Activated CD8-positive, alpha-beta T cell treated with anti-CD3 and anti-CD28 coated beads for 36 hours (primary cell): ENCODE data around the gene SERPINI2. TPM values are rescaled to one million over a fixed set of nuclear protein-coding genes. Genes with fewer than 3 reads are reported as not detected.

Experiments used
- ATAC-seq: fragments of 200-7000 bp; cut with Tn5 transposase; one replicate; pipeline ENCODE4 v1.10.0; 2021; ENCODE audit warnings: mild to moderate bottlenecking, moderate library complexity
- CTCF ChIA-PET: fragments of 350-600 bp; sonication (Branson Sonifier 250); formaldehyde crosslinking; loops from one replicate; lab custom pipeline; 2021; ENCODE audit warnings: antibody characterized with exemption; lab: Charles Lee
- POLR2A ChIA-PET: fragments of 350-600 bp; sonication (Branson Sonifier 250); formaldehyde crosslinking; loops from one replicate; lab custom pipeline; 2021; ENCODE audit warnings: antibody characterized with exemption; lab: Charles Lee
- DNase-seq: peaks from one replicate; pipeline ENCODE4 v3.0.0-alpha.2; 2020
- H3K27ac Mint-ChIP-seq: one replicate; pipeline ENCODE4 v1.8.0; 2021; ENCODE audit warnings: mild to moderate bottlenecking, mixed read lengths
- H3K27me3 Mint-ChIP-seq: one replicate; pipeline ENCODE4 v1.8.0; 2021; ENCODE audit warnings: mixed read lengths
- H3K36me3 Mint-ChIP-seq: one replicate; pipeline ENCODE4 v1.8.0; 2021; ENCODE audit warnings: low read depth, mixed read lengths
- H3K4me1 Mint-ChIP-seq: one replicate; pipeline ENCODE4 v1.8.0; 2021; ENCODE audit warnings: low read depth, mixed read lengths
- H3K4me3 Mint-ChIP-seq: one replicate; pipeline ENCODE4 v1.8.0; 2021; ENCODE audit warnings: mild to moderate bottlenecking, moderate library complexity, mixed read lengths
- H3K9me3 Mint-ChIP-seq: one replicate; pipeline ENCODE4 v1.8.0; 2021; ENCODE audit warnings: mixed read lengths
- intact Hi-C: fragments of 100-400 bp; cut with micrococcal nuclease; formaldehyde crosslinking; loops from one replicate; pipeline ENCODE4 v1.10.0; 2022
- total RNA-seq, 2 experiments: library from RNA; stranded (reverse); gene quantifications; one replicate each; pipeline ENCODE4 v1.2.3, GENCODE V29; 2021
- TF ChIP-seq, protein P1 (sequence below): fragments of 200-600 bp; IDR thresholded peaks from one replicate; pipeline ENCODE4 v1.8.0; 2022; ENCODE audit warnings: antibody characterized with exemption, mild to moderate bottlenecking

Gene SERPINI2
- total RNA-seq, 2 experiments from 2014 or later, result not detected

DNA sequence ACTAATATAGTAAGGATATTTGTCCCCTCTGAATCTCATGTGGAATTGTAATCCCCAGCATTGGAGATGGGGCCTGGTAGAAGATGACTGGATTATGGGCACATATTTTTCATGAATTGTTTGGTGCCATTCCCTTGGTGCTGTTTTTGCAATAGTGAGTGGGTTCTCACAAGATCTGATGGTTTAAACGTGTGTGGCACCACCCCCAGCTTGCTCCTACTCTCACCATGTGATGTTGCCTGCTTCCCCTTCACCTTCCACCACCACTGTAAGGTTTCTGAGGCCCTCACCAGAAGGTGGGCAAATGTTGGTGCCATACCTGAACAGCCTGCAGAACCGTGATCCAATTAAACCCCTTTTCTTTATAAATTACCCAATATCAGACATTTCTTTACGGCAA, 28.1 kb upstream of the SERPINI2 start:
- no peak for DNase-seq
- Mint-ChIP-seq H3K27ac (no peak overlapping the region), H3K27me3 (no peaks in the 10 kb centered on the region), H3K36me3 (no peaks in the 10 kb centered on the region), H3K9me3 (no peaks in the 10 kb centered on the region), H3K4me3 (no peak overlapping the region), H3K4me1 (no peaks in the 10 kb centered on the region)
- ChIA-PET POLR2A (no interaction called here), CTCF (interaction anchor here (0.6 kb wide), 1 partner anchor 21 kb away, joined by 3 read pairs; no protein-coding TSS in a partner anchor)
- TF ChIP-seq, protein P1, sequence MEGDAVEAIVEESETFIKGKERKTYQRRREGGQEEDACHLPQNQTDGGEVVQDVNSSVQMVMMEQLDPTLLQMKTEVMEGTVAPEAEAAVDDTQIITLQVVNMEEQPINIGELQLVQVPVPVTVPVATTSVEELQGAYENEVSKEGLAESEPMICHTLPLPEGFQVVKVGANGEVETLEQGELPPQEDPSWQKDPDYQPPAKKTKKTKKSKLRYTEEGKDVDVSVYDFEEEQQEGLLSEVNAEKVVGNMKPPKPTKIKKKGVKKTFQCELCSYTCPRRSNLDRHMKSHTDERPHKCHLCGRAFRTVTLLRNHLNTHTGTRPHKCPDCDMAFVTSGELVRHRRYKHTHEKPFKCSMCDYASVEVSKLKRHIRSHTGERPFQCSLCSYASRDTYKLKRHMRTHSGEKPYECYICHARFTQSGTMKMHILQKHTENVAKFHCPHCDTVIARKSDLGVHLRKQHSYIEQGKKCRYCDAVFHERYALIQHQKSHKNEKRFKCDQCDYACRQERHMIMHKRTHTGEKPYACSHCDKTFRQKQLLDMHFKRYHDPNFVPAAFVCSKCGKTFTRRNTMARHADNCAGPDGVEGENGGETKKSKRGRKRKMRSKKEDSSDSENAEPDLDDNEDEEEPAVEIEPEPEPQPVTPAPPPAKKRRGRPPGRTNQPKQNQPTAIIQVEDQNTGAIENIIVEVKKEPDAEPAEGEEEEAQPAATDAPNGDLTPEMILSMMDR, result no peak
- intact Hi-C loops, result no loop called here
- no peak for ATAC-seq

DNA sequence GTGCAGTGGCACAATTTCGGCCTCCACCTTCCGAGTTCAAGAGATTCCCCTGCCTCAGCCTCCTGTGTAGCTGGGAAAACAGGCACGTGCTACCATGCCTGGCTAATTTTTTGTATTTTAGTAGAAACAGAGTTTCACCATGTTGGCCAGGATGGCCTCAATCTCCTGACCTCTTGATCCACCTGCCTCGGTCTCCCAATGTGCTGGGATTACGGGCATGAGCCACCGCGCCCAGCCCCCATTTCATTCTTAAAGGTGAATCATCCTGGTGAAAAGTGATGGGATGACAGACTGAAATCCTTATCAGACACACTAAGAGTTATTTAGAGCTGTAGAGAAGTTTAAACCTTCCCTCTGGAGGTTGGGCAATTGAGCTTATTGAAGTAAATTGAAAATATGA, 24.1 kb upstream of the SERPINI2 start:
- ATAC-seq, result no peak
- DNase-seq, result no peak
- Mint-ChIP-seq H3K27me3 (no peaks in the 10 kb centered on the region), H3K4me1 (no peaks in the 10 kb centered on the region), H3K36me3 (no peaks in the 10 kb centered on the region), H3K27ac (no peak overlapping the region), H3K4me3 (no peak overlapping the region), H3K9me3 (no peaks in the 10 kb centered on the region)
- POLR2A ChIA-PET, result no interaction called here
- CTCF ChIA-PET, result no interaction called here
- intact Hi-C loops, result no loop called here
- TF ChIP-seq, protein P1, result no peak

- TF ChIP-seq, protein P1, result no peak
- Mint-ChIP-seq H3K4me3 (no peak overlapping the region), H3K27me3 (no peaks in the 10 kb centered on the region), H3K27ac (no peak overlapping the region), H3K4me1 (no peaks in the 10 kb centered on the region), H3K36me3 (no peaks in the 10 kb centered on the region), H3K9me3 (no peaks in the 10 kb centered on the region)
- CTCF ChIA-PET, result no interaction called here
- POLR2A ChIA-PET, result no interaction called here
- DNase-seq, result no peak
- ATAC-seq, result no peak
- intact Hi-C loops, result no loop called here
Measured at GRCh38 chr3:167493244-167493643, 19.4 kb upstream of the SERPINI2 start.

GRCh38 chr3:167491621-167492020, 17.8 kb upstream of the SERPINI2 start:
- Mint-ChIP-seq H3K27me3 (no peaks in the 10 kb centered on the region), H3K4me1 (no peaks in the 10 kb centered on the region), H3K4me3 (no peak overlapping the region), H3K27ac (no peak overlapping the region), H3K36me3 (no peaks in the 10 kb centered on the region), H3K9me3 (no peaks in the 10 kb centered on the region)
- POLR2A ChIA-PET, result no interaction called here
- intact Hi-C loops, result no loop called here
- CTCF ChIA-PET, result no interaction called here
- no peak for ATAC-seq
- no peak for DNase-seq
- TF ChIP-seq, protein P1, result no peak

- DNase-seq, result no peak
- H3K9me3 Mint-ChIP-seq, result peaks cover 4% of the 10 kb centered on the region
- H3K36me3 Mint-ChIP-seq, result no peaks in the 10 kb centered on the region
- ATAC-seq, result no peak
- no peak overlapping the region for H3K4me3 Mint-ChIP-seq
- no peaks in the 10 kb centered on the region for H3K27me3 Mint-ChIP-seq
- POLR2A ChIA-PET, result no interaction called here
- H3K4me1 Mint-ChIP-seq, result no peaks in the 10 kb centered on the region
- intact Hi-C loops, result no loop called here
- CTCF ChIA-PET, result no interaction called here
- TF ChIP-seq, protein P1, result no peak
- H3K27ac Mint-ChIP-seq, result no peak overlapping the region
Measured at GRCh38 chr3:167489571-167489970, 15.7 kb upstream of the SERPINI2 start.
